ENCODE data around the gene MPST. TPM values are rescaled to one million over a fixed set of nuclear protein-coding genes. Genes with fewer than 3 reads are reported as not detected.

Gene MPST
- polyA plus RNA-seq, 1 donor from 2014 or later = 56.0 TPM

GRCh38 chr22:37008365-37008764, 11.2 kb upstream of the MPST start:
- H3K79me2 ChIP-seq (replicated peaks; ENCODE audit: insufficient read depth, low read length) = no peaks in the 10 kb centered on the region
- H4K20me1 ChIP-seq (ENCODE audit: insufficient read depth) = no peaks in the 10 kb centered on the region
- H3K27ac ChIP-seq (ENCODE audit: low read length) = peak overlapping the region; percentile 59
- H3K4me2 ChIP-seq (ENCODE audit: low read length) = peak overlapping the region; percentile 6
- no peaks in the 10 kb centered on the region for H3K36me3 ChIP-seq (ENCODE audit: insufficient read depth, low read length)
- no peak overlapping the region for H3K4me3 ChIP-seq (ENCODE audit: low read length)
- no peak overlapping the region for H2AFZ ChIP-seq (ENCODE audit: low read depth, low read length)
- H3F3A ChIP-seq (ENCODE audit: insufficient read depth, low read length, poor library complexity, severe bottlenecking) = no peaks in the 10 kb centered on the region
- TF ChIP-seq TAF1 (IDR thresholded peaks at IDR 0.05; ENCODE audit: low read depth) (no peak), RAD21 (conservative IDR thresholded peaks at IDR 0.05) (no peak), REST (IDR thresholded peaks at IDR 0.05; ENCODE audit: borderline replicate concordance) (no peak), CTCF (IDR thresholded peaks at IDR 0.05; ENCODE audit: poor library complexity, severe bottlenecking) (no peak), EP300 (conservative IDR thresholded peaks at IDR 0.05; ENCODE audit: poor library complexity, severe bottlenecking) (no peak), SMC3 (conservative IDR thresholded peaks at IDR 0.05; ENCODE audit: poor library complexity) (no peak), EZH2 (IDR thresholded peaks at IDR 0.05; ENCODE audit: borderline replicate concordance, insufficient read depth, low read length, poor library complexity, severe bottlenecking) (no peak), POLR2AphosphoS5 (IDR thresholded peaks at IDR 0.05) (no peak), MXI1 (conservative IDR thresholded peaks at IDR 0.05; ENCODE audit: poor library complexity, severe bottlenecking) (no peak)
- no peaks in the 10 kb centered on the region for H3K27me3 ChIP-seq (ENCODE audit: insufficient read depth, low read depth, low read length)
- no peaks in the 10 kb centered on the region for H3K9me2 ChIP-seq (ENCODE audit: insufficient read depth, low read length)
- H3K9me3 ChIP-seq (ENCODE audit: low read length) = no peaks in the 10 kb centered on the region
- H3K9ac ChIP-seq (ENCODE audit: low read length) = no peak overlapping the region

GRCh38 chr22:37009490-37009889, 10.1 kb upstream of the MPST start:
- no peak overlapping the region for H3K27ac ChIP-seq (ENCODE audit: low read length)
- H2AFZ ChIP-seq (ENCODE audit: low read depth, low read length) = no peak overlapping the region
- H3K4me3 ChIP-seq (ENCODE audit: low read length) = no peak overlapping the region
- H4K20me1 ChIP-seq (ENCODE audit: insufficient read depth) = no peaks in the 10 kb centered on the region
- no peaks in the 10 kb centered on the region for H3K9me2 ChIP-seq (ENCODE audit: insufficient read depth, low read length)
- no peak overlapping the region for H3K9ac ChIP-seq (ENCODE audit: low read length)
- TF ChIP-seq RAD21 (conservative IDR thresholded peaks at IDR 0.05) = no peak
- TF ChIP-seq EZH2 (IDR thresholded peaks at IDR 0.05; ENCODE audit: borderline replicate concordance, insufficient read depth, low read length, poor library complexity, severe bottlenecking) = no peak
- TF ChIP-seq REST (IDR thresholded peaks at IDR 0.05; ENCODE audit: borderline replicate concordance) = no peak
- no peak for TF ChIP-seq EP300 (conservative IDR thresholded peaks at IDR 0.05; ENCODE audit: poor library complexity, severe bottlenecking)
- TF ChIP-seq POLR2AphosphoS5 (IDR thresholded peaks at IDR 0.05) = no peak
- TF ChIP-seq MXI1 (conservative IDR thresholded peaks at IDR 0.05; ENCODE audit: poor library complexity, severe bottlenecking) = no peak
- no peak for TF ChIP-seq TAF1 (IDR thresholded peaks at IDR 0.05; ENCODE audit: low read depth)
- no peak for TF ChIP-seq SMC3 (conservative IDR thresholded peaks at IDR 0.05; ENCODE audit: poor library complexity)
- TF ChIP-seq CTCF (IDR thresholded peaks at IDR 0.05; ENCODE audit: poor library complexity, severe bottlenecking) = no peak
- H3K27me3 ChIP-seq (ENCODE audit: insufficient read depth, low read depth, low read length) = no peaks in the 10 kb centered on the region
- no peaks in the 10 kb centered on the region for H3K9me3 ChIP-seq (ENCODE audit: low read length)
- no peaks in the 10 kb centered on the region for H3K79me2 ChIP-seq (replicated peaks; ENCODE audit: insufficient read depth, low read length)
- no peak overlapping the region for H3K4me2 ChIP-seq (ENCODE audit: low read length)
- H3F3A ChIP-seq (ENCODE audit: insufficient read depth, low read length, poor library complexity, severe bottlenecking) = no peaks in the 10 kb centered on the region
- no peaks in the 10 kb centered on the region for H3K36me3 ChIP-seq (ENCODE audit: insufficient read depth, low read length)
